ENCODE data around the gene ATF4.

The ATF4 gene

GRCh38 chr22:39524089-39524752 lies 3.9 kb downstream of the ATF4 start:
- DNase-seq (ENCODE audit: extremely low read depth, low read depth): no peak
- no peak overlapping the region for H3K4me3 ChIP-seq (replicated peaks; ENCODE audit: low read depth, low read length)

GRCh38 chr22:39524753-39525657 lies 4.6 kb downstream of the ATF4 start:
- DNase-seq (ENCODE audit: extremely low read depth, low read depth): no peak
- no peak overlapping the region for H3K4me3 ChIP-seq (replicated peaks; ENCODE audit: low read depth, low read length)
- TF ChIP-seq CTCF (IDR thresholded peaks at IDR 0.05; ENCODE audit: low read depth, low read length, missing control alignments): no peak

More at GRCh38 chr22:39524089-39524752, 3.9 kb downstream of the ATF4 start:
- no peak for TF ChIP-seq CTCF (IDR thresholded peaks at IDR 0.05; ENCODE audit: low read depth, low read length, missing control alignments)

GRCh38 chr22:39525658-39525975 lies 5.3 kb downstream of the ATF4 start:
- H3K4me3 ChIP-seq (replicated peaks; ENCODE audit: low read depth, low read length): no peak overlapping the region
- no peak for DNase-seq (ENCODE audit: extremely low read depth, low read depth)
- TF ChIP-seq CTCF (IDR thresholded peaks at IDR 0.05; ENCODE audit: low read depth, low read length, missing control alignments): no peak

- TF ChIP-seq CTCF (IDR thresholded peaks at IDR 0.05; ENCODE audit: low read depth, low read length, missing control alignments): no peak
- DNase-seq (ENCODE audit: extremely low read depth, low read depth): no peak
- H3K4me3 ChIP-seq (replicated peaks; ENCODE audit: low read depth, low read length): no peak overlapping the region
Observed at GRCh38 chr22:39526736-39527171, 6.4 kb downstream of the ATF4 start.

GRCh38 chr22:39527481-39527961 lies 7.2 kb downstream of the ATF4 start:
- DNase-seq (ENCODE audit: extremely low read depth, low read depth): no peak
- no peak overlapping the region for H3K4me3 ChIP-seq (replicated peaks; ENCODE audit: low read depth, low read length)
- no peak for TF ChIP-seq CTCF (IDR thresholded peaks at IDR 0.05; ENCODE audit: low read depth, low read length, missing control alignments)

GRCh38 chr22:39528080-39528661 lies 7.8 kb downstream of the ATF4 start:
- DNase-seq (ENCODE audit: extremely low read depth, low read depth): no peak
- peak overlapping the region; percentile 32; the same call in 1 of the 2 replicates for H3K4me3 ChIP-seq (replicated peaks; ENCODE audit: low read depth, low read length)
- TF ChIP-seq CTCF (IDR thresholded peaks at IDR 0.05; ENCODE audit: low read depth, low read length, missing control alignments): no peak

Data from HFF-Myc (cell line).